ENCODE results near the gene NPAS3. TPM values are rescaled to one million over a fixed set of nuclear protein-coding genes. Genes with fewer than 3 reads are reported as not detected.

Gene NPAS3
- total RNA-seq, 1 experiment from 2014 or later: not detected

DNA sequence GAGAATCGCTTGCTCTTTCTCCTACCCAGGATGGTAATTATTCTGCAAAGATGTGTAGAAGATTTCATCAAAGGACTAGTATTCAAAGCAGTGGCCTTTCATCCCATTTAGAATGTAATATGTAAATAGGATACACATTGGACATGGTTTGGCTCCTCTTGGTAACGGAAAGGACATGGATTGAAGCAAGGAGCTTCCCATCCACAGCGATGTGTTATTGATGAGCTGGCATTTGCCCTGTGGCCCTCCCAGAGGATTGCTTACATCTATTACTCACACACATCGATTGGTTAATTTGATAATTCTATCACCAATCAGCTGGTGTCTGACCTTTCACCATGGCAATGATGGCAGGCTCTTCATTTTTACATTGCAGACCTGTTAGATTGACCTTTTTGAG lies 553.8 kb downstream of the NPAS3 start:
- intact Hi-C loops (cut with micrococcal nuclease; ENCODE audit: unreplicated experiment): no loop called here

GRCh38 chr14:33493266-33493665 lies 554.6 kb downstream of the NPAS3 start:
- H3K4me2 ChIP-seq: no peak overlapping the region
- BruUV-seq (replicated peaks): no TSS peak

More for the DNA sequence above, 553.8 kb downstream of the NPAS3 start:
- BruUV-seq (replicated peaks): no TSS peak
- ChIA-PET CTCF (no interaction called here), POLR2A (ENCODE audit: unreplicated experiment) (no interaction called here)
- Histone ChIP-seq H3K9me2 (ENCODE audit: insufficient read depth) (no peaks in the 10 kb centered on the region), H3K27me3 (ENCODE audit: insufficient read depth, low read depth) (no peaks in the 10 kb centered on the region), H3K36me3 (ENCODE audit: low read depth) (no peaks in the 10 kb centered on the region), H3K9me3 (ENCODE audit: insufficient read depth, low read depth) (no peaks in the 10 kb centered on the region), H3K79me2 (ENCODE audit: low read depth) (no peaks in the 10 kb centered on the region), H3K4me1 (replicated peaks; ENCODE audit: insufficient read depth) (no peaks in the 10 kb centered on the region), H3K27ac (no peak overlapping the region), H2AFZ (no peak overlapping the region), H3K4me2 (no peak overlapping the region), H4K20me1 (ENCODE audit: insufficient read depth) (no peaks in the 10 kb centered on the region), H3K4me3 (no peak overlapping the region), H3F3A (ENCODE audit: insufficient read depth, low read depth) (no peaks in the 10 kb centered on the region)
- TF ChIP-seq, protein P1, sequence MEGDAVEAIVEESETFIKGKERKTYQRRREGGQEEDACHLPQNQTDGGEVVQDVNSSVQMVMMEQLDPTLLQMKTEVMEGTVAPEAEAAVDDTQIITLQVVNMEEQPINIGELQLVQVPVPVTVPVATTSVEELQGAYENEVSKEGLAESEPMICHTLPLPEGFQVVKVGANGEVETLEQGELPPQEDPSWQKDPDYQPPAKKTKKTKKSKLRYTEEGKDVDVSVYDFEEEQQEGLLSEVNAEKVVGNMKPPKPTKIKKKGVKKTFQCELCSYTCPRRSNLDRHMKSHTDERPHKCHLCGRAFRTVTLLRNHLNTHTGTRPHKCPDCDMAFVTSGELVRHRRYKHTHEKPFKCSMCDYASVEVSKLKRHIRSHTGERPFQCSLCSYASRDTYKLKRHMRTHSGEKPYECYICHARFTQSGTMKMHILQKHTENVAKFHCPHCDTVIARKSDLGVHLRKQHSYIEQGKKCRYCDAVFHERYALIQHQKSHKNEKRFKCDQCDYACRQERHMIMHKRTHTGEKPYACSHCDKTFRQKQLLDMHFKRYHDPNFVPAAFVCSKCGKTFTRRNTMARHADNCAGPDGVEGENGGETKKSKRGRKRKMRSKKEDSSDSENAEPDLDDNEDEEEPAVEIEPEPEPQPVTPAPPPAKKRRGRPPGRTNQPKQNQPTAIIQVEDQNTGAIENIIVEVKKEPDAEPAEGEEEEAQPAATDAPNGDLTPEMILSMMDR (conservative IDR thresholded peaks at IDR 0.05): no peak
- no peak for TF ChIP-seq EZH2 (IDR thresholded peaks at IDR 0.05; ENCODE audit: low read depth)
- no peak for DNase-seq

GRCh38 chr14:33493990-33494389 lies 555.3 kb downstream of the NPAS3 start:
- Histone ChIP-seq H3K27me3 (ENCODE audit: insufficient read depth, low read depth) (no peaks in the 10 kb centered on the region), H3K9me2 (ENCODE audit: insufficient read depth) (no peaks in the 10 kb centered on the region), H3K4me3 (no peak overlapping the region), H4K20me1 (ENCODE audit: insufficient read depth) (no peaks in the 10 kb centered on the region), H3F3A (ENCODE audit: insufficient read depth, low read depth) (no peaks in the 10 kb centered on the region), H3K27ac (no peak overlapping the region), H3K4me1 (replicated peaks; ENCODE audit: insufficient read depth) (no peaks in the 10 kb centered on the region), H3K36me3 (ENCODE audit: low read depth) (no peaks in the 10 kb centered on the region), H3K79me2 (ENCODE audit: low read depth) (no peaks in the 10 kb centered on the region), H3K9me3 (ENCODE audit: insufficient read depth, low read depth) (no peaks in the 10 kb centered on the region), H2AFZ (no peak overlapping the region), H3K4me2 (no peak overlapping the region)
- CTCF ChIA-PET: no interaction called here
- intact Hi-C loops (cut with micrococcal nuclease; ENCODE audit: unreplicated experiment): no loop called here
- POLR2A ChIA-PET (ENCODE audit: unreplicated experiment): no interaction called here
- DNase-seq: no peak
- BruUV-seq (replicated peaks): no TSS peak
- TF ChIP-seq, protein P1 (conservative IDR thresholded peaks at IDR 0.05): no peak
- no peak for TF ChIP-seq EZH2 (IDR thresholded peaks at IDR 0.05; ENCODE audit: low read depth)

More at GRCh38 chr14:33493266-33493665, 554.6 kb downstream of the NPAS3 start:
- Histone ChIP-seq H3K79me2 (ENCODE audit: low read depth) (no peaks in the 10 kb centered on the region), H3K27me3 (ENCODE audit: insufficient read depth, low read depth) (no peaks in the 10 kb centered on the region), H3K36me3 (ENCODE audit: low read depth) (no peaks in the 10 kb centered on the region), H3K27ac (no peak overlapping the region), H4K20me1 (ENCODE audit: insufficient read depth) (no peaks in the 10 kb centered on the region), H3K9me2 (ENCODE audit: insufficient read depth) (no peaks in the 10 kb centered on the region), H3K9me3 (ENCODE audit: insufficient read depth, low read depth) (no peaks in the 10 kb centered on the region), H3K4me3 (no peak overlapping the region), H2AFZ (no peak overlapping the region), H3K4me1 (replicated peaks; ENCODE audit: insufficient read depth) (no peaks in the 10 kb centered on the region), H3F3A (ENCODE audit: insufficient read depth, low read depth) (no peaks in the 10 kb centered on the region)
- no peak for DNase-seq
- intact Hi-C loops (cut with micrococcal nuclease; ENCODE audit: unreplicated experiment): no loop called here
- TF ChIP-seq, protein P1 (conservative IDR thresholded peaks at IDR 0.05): no peak
- TF ChIP-seq EZH2 (IDR thresholded peaks at IDR 0.05; ENCODE audit: low read depth): no peak
- POLR2A ChIA-PET (ENCODE audit: unreplicated experiment): no interaction called here
- CTCF ChIA-PET: no interaction called here
